ES-I3 (cell line): Measurements from ENCODE around the gene SSUH2.
"Not testable (repeated sequence)": the region's sequence is repeated elsewhere in the genome, so short reads cannot be mapped to it uniquely, and the experiment has no call there.

Experiments
- H3K36me3 ChIP-seq: 2 replicates; pipeline ENCODE4 v1.6.1; 2013; ENCODE audit warnings: mild to moderate bottlenecking, low read length, control low read depth, moderate library complexity; ENCODE audit not compliant: insufficient read depth
- H3K4me1 ChIP-seq: 2 replicates; pipeline ENCODE4 v1.6.1; 2013; ENCODE audit warnings: mild to moderate bottlenecking, control low read depth, low read length; ENCODE audit not compliant: insufficient read depth
- H3K9ac ChIP-seq: 2 replicates; pipeline ENCODE4 v1.6.1; 2013; ENCODE audit warnings: low read depth, mild to moderate bottlenecking, low read length, moderate library complexity
- H3K9me3 ChIP-seq: 2 replicates; pipeline ENCODE4 v1.6.1; 2013; ENCODE audit warnings: mild to moderate bottlenecking, low read length, moderate library complexity; ENCODE audit not compliant: control insufficient read depth, insufficient read depth

Gene SSUH2

DNA sequence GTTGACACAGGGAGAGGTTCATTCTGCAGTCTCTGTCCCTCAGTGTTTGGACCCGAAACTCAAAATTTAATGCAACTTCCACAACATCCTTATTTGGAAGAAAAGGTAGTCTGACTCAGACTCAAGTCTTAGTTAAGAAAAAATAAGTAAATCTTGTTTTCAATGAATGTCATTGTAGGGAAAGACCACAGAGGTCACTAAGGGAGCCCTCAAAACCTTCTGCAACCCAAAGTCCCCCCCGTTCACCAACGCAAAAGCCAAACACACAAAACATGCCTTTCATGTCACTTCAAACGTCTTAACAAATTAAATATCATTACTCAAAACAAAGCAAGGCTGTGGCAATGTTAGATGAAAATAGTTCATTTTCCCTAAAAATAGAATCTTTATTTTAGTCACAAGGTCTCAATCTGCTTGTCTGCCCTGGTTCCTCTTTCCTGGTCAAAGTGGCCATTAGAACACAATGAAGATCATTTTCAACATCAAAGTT is 20.9 kb upstream of the SSUH2 start:
- H3K9ac ChIP-seq = no peak overlapping the region
- H3K36me3 ChIP-seq = no peaks in the 10 kb centered on the region
- H3K9me3 ChIP-seq = no peaks in the 10 kb centered on the region
- H3K4me1 ChIP-seq = peaks cover 9% of the 10 kb centered on the region; the same call in 1 of the 2 replicates

GRCh38 chr3:8663177-8664061 is 18.8 kb upstream of the SSUH2 start:
- H3K36me3 ChIP-seq = no peaks in the 10 kb centered on the region
- H3K9ac ChIP-seq = no peak overlapping the region
- no peaks in the 10 kb centered on the region for H3K9me3 ChIP-seq
- peaks cover 9% of the 10 kb centered on the region; the same call in 1 of the 2 replicates for H3K4me1 ChIP-seq

- Histone ChIP-seq H3K9ac (no peak overlapping the region), H3K4me1 (peaks cover 9% of the 10 kb centered on the region; the same call in 1 of the 2 replicates), H3K9me3 (no peaks in the 10 kb centered on the region)
Measured at GRCh38 chr3:8662594-8662993, 18.0 kb upstream of the SSUH2 start.

DNA sequence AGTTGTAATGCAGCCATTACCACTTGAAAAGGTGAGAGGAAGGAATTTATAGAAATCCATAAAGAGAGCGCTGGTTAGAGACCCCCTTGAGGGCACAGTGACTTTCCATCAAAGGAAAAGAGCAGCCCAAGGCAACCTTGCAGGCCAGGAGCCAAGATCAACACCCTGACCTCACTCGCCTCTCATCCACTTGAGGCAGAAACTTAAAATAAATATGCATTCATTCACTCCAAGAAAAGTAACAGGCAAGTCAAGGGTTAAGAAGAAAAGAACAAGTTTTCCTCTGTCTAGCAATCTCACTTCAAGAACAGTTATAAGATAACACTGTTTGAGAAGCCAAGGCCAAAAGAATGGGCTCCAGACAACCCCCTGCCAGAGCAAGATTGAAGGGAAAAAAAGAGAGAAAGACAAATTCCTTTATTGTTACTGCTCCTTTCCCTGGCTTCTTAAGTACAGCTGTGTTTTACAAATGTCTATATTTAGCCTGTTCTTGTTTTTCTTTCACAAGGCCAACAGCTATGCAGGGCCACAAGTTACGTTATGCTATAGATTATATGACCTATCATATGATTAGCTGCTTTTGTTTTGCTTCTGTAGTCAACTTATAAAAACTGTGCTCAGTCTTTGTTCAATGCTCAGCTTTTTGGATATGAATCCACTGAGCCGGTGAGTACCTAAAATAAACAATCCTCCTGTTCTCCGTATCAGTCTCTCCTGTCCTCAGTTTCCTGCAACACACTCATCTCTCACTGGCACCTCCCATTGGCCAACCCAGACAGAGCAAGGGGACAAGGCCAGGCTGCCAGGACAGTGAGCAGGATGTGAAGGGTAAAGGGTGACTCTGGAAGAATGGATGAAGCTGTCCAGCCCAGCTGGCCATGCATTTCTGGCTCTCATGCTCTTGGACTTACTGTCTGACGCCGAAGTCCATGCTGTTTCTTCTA is 15.8 kb upstream of the SSUH2 start:
- peaks cover 9% of the 10 kb centered on the region; the same call in 1 of the 2 replicates for H3K4me1 ChIP-seq

More at GRCh38 chr3:8662594-8662993, 18.0 kb upstream of the SSUH2 start:
- no peaks in the 10 kb centered on the region for H3K36me3 ChIP-seq

DNA sequence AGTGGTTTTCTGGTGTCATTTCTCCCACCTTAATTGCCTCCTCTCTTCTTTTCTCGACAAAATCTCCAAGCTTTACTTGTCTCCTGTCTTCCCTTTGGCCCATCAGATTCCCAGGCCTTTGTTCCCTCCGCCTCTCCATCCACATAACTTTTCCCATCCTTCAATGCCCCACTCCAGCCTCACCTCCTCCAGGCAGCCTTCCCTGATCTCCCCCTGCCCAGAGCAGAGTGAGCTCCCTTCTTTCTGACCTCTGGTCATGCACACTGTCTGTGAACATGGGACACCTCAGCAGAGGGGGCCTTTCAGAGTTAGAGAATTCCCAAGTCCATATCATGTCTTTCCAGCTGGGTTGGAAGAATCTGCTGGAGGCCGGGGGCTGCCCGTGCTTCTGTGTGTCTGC is 14.6 kb upstream of the SSUH2 start:
- H3K36me3 ChIP-seq = no peaks in the 10 kb centered on the region
- H3K9ac ChIP-seq = no peak overlapping the region
- no peaks in the 10 kb centered on the region; the same call in 1 of the 2 replicates for H3K9me3 ChIP-seq
- H3K4me1 ChIP-seq = peaks cover 9% of the 10 kb centered on the region; the same call in 1 of the 2 replicates

More for the DNA sequence above, 15.8 kb upstream of the SSUH2 start:
- Histone ChIP-seq H3K9me3 (no peaks in the 10 kb centered on the region), H3K36me3 (no peaks in the 10 kb centered on the region), H3K9ac (no peak overlapping the region)

DNA sequence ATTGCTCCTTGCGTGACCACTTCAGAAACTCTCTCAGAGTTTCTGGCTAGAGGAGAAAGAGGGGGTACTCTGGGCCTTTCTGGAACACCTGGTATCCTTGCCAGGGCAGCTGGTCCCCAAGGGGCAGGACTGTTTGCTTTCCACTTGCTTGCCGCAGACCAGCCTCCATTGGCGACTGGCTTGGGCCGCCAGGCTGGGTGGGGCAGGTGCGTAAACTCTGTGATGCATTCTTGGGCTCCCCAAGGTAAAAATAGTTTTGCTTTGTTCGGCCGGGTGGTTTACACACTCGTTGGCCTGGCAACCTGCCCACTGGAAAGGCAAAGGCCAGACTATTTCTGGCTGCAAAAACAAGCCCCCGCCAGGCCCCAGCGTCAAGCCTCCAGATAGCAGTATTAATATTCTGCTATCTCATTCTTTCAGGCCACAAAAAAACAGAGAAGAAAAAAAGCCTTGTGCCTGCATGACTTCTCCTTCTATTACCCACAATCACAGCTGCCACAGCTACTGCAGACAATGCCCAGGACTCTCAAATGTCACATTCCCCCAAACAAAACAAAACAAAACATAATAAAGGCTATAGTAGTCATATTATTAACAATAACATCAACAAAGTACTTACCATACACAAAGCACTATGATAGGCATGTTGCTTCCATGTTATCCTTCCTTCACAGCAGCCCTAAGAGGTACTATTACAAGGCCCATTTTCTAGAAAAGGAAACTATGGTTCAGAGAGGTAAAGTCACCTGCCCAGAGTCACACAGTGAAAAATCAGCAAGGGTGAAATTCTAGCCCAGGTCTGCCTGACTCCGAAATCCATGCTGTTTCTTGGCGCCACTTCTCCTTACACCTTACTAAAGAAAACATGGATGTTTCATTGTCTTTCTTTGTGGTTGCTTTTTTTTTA is 14.0 kb upstream of the SSUH2 start:
- Histone ChIP-seq H3K9me3 (no peaks in the 10 kb centered on the region; the same call in 1 of the 2 replicates), H3K36me3 (no peaks in the 10 kb centered on the region), H3K9ac (no peak overlapping the region), H3K4me1 (peaks cover 6% of the 10 kb centered on the region; the same call in 1 of the 2 replicates)

DNA sequence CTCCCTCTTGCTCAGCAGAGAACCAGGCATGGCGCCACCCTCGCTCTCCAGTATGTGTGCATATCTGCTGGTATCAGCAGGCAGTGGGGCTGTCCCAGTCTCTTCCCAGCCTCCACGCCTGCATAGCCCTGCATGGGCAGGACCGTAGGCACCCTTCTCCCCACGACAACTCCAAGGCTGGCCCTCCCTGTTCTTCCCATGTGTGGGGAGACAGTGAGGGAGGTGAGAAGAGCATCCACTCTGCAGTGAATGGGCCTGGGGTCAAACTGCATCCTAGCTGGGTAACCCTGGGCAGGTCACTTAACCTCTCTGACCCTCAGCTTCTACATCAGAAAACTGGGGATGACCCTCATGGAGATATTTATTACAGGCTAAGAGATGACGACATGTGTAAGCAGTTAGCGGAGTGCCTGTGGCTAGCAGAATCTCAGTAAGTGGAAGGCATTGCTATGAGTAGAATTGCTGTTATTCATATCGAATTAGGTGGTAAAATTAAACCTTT is 13.3 kb upstream of the SSUH2 start:
- Histone ChIP-seq H3K4me1 (peaks cover 2% of the 10 kb centered on the region; the same call in 1 of the 2 replicates), H3K9ac (no peak overlapping the region)

GRCh38 chr3:8656240-8656639 is 11.6 kb upstream of the SSUH2 start:
- no peaks in the 10 kb centered on the region; the same call in 1 of the 2 replicates for H3K9me3 ChIP-seq

More for the DNA sequence above, 13.3 kb upstream of the SSUH2 start:
- Histone ChIP-seq H3K36me3 (no peaks in the 10 kb centered on the region), H3K9me3 (no peaks in the 10 kb centered on the region; the same call in 1 of the 2 replicates)

GRCh38 chr3:8655387-8655835 is 10.8 kb upstream of the SSUH2 start:
- no peaks in the 10 kb centered on the region for H3K4me1 ChIP-seq
- H3K9me3 ChIP-seq = no peaks in the 10 kb centered on the region; the same call in 1 of the 2 replicates
- H3K36me3 ChIP-seq = no peaks in the 10 kb centered on the region
- no peak overlapping the region for H3K9ac ChIP-seq

More at GRCh38 chr3:8656240-8656639, 11.6 kb upstream of the SSUH2 start:
- Histone ChIP-seq H3K4me1 (no peaks in the 10 kb centered on the region), H3K9ac (no peak overlapping the region), H3K36me3 (no peaks in the 10 kb centered on the region)

GRCh38 chr3:8654572-8655329 is 10.2 kb upstream of the SSUH2 start:
- not testable (repeated sequence) for H3K36me3 ChIP-seq, H3K9me3 ChIP-seq, H3K9ac ChIP-seq, H3K4me1 ChIP-seq

DNA sequence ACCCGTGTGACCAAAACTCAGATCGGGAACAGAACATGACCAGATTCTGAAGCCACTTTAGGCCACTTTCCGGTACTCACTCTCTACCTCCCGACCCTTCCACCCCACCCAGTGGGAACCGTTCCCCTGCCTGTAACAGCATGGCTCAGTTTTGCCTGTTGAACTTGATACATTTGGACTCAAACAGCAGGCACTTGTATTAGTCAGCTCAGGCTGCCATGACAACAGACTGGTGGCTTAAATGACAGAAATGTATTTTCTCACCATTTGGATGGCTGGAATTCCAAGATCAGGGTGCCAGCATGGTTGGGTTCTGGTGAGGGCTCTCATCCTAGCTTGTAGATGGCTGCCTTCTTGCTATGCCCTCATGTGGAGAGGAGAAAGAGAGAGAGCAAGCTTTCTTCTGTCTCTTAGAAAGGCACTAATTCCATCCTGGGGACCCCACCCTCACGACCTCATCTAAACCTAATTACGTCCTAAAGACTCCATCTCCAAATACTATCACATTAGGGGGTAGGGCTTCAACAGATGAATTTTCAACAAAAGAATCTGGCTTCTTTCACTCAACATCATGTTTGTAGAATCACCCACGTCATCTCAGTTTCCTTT is 9.3 kb upstream of the SSUH2 start:
- no peaks in the 10 kb centered on the region; the same call in 1 of the 2 replicates for H3K9me3 ChIP-seq
- H3K9ac ChIP-seq = no peak overlapping the region
- no peaks in the 10 kb centered on the region for H3K4me1 ChIP-seq
- no peaks in the 10 kb centered on the region for H3K36me3 ChIP-seq

DNA sequence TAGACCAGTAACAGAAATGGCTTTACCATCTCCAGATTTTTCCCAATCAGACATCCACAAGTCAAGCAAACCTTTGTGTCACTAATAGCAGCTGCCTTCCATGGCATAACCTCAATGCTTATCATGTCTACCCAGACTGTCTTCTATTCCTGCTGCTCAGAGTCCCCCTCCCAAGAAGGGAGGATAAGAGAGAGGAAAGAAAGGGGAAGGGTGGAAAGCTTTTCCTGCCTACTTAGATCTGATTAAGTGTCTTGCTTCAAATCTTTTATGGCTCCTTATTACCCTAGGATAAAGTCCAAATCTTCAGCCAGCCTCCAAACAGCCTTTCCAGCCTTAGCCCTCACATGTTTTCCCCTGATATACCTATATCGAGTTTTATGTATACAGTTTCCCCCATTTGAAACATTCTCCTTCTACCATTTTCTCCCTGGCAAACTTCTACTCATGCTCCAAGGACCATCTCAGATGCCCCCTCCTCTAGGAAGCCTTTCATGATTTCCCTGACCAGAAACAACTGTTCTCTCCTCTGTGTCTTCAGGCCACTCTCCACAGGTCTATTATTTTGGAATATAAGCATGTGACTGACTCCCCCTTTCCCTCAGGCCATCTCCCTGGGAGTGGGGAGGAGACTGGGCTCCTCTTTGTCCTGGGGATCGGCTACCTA is 7.9 kb upstream of the SSUH2 start:
- H3K4me1 ChIP-seq = no peaks in the 10 kb centered on the region
- H3K9me3 ChIP-seq = no peaks in the 10 kb centered on the region; the same call in 1 of the 2 replicates
- no peaks in the 10 kb centered on the region for H3K36me3 ChIP-seq

More for the DNA sequence above, 7.9 kb upstream of the SSUH2 start:
- no peak overlapping the region for H3K9ac ChIP-seq
